ENCODE data around the gene CHCHD3.

CHCHD3 gene

GRCh38 chr7:133053321-133053891, 28.5 kb downstream of the CHCHD3 start:
- no peak overlapping the region for H3K27ac ChIP-seq
- TF ChIP-seq ZFX (IDR thresholded peaks at IDR 0.05; ENCODE audit: borderline replicate concordance): no peak
- no peak for TF ChIP-seq CTCF (IDR thresholded peaks at IDR 0.05)

GRCh38 chr7:133052826-133053225, 29.1 kb downstream of the CHCHD3 start:
- no peak for TF ChIP-seq ZFX (IDR thresholded peaks at IDR 0.05; ENCODE audit: borderline replicate concordance)
- TF ChIP-seq CTCF (IDR thresholded peaks at IDR 0.05): no peak
- no peak overlapping the region for H3K27ac ChIP-seq

- TF ChIP-seq ZFX (IDR thresholded peaks at IDR 0.05; ENCODE audit: borderline replicate concordance): no peak
- no peak for TF ChIP-seq CTCF (IDR thresholded peaks at IDR 0.05)
- no peak overlapping the region for H3K27ac ChIP-seq
These were observed 29.5 kb downstream of the CHCHD3 start for GRCh38 chr7:133052401-133052756.

GRCh38 chr7:133051719-133052400, 30.0 kb downstream of the CHCHD3 start:
- TF ChIP-seq CTCF (IDR thresholded peaks at IDR 0.05) (no peak), ZFX (IDR thresholded peaks at IDR 0.05; ENCODE audit: borderline replicate concordance) (no peak)
- H3K27ac ChIP-seq: no peak overlapping the region

- TF ChIP-seq ZFX (IDR thresholded peaks at IDR 0.05; ENCODE audit: borderline replicate concordance) (no peak), CTCF (IDR thresholded peaks at IDR 0.05) (peak; percentile 49)
- no peak overlapping the region for H3K27ac ChIP-seq
These were observed 30.8 kb downstream of the CHCHD3 start for GRCh38 chr7:133051066-133051465.

- no peak for TF ChIP-seq CTCF (IDR thresholded peaks at IDR 0.05)
- no peak for TF ChIP-seq ZFX (IDR thresholded peaks at IDR 0.05; ENCODE audit: borderline replicate concordance)
- no peak overlapping the region for H3K27ac ChIP-seq
These were observed 31.5 kb downstream of the CHCHD3 start for GRCh38 chr7:133050200-133050995.

- TF ChIP-seq CTCF (IDR thresholded peaks at IDR 0.05) (no peak), ZFX (IDR thresholded peaks at IDR 0.05; ENCODE audit: borderline replicate concordance) (no peak)
- H3K27ac ChIP-seq: no peak overlapping the region
These were observed 33.3 kb downstream of the CHCHD3 start for GRCh38 chr7:133048589-133048988.

Data from 22Rv1 (cell line).